Measurements from ENCODE around the gene CHST8. TPM values are rescaled to one million over a fixed set of nuclear protein-coding genes. Genes with fewer than 3 reads are reported as not detected.

CHST8 gene
- not detected in 2 replicates for total RNA-seq

GRCh38 chr19:33621811-33622504 lies at the start of gene CHST8:
CHST8 (plus strand) TSS chr19:33621953; CDS start chr19:33689262, 67,309 bp downstream.

GRCh38 chr19:33796164-33796875 lies 174.6 kb downstream of the CHST8 start, which contains the start of gene KCTD15:
KCTD15 (plus strand) TSS chr19:33796870; CDS start chr19:33800455, 3,585 bp downstream.

Other genes starting within 250 kb of the CHST8 start
- 10.5 and 14.8 TPM in 2 replicates for gene CEBPG, start 248.2 kb upstream of the CHST8 start, total RNA-seq
- gene PEPD, start 100.2 kb upstream of the CHST8 start, total RNA-seq: 57.2 and 79.3 TPM in 2 replicates
- 19.4 and 22.9 TPM in 2 replicates for gene KCTD15, start 174.9 kb downstream of the CHST8 start, total RNA-seq

Measured in cardiac ventricle fibroblast (primary cell).